Prostate gland (tissue), 2 donors: ENCODE results near the gene TAF4B.

Experiments used
- POLR2AphosphoS5 ChIP-seq: sonication (generic); formaldehyde crosslinking; IDR thresholded peaks from one replicate; pipeline ENCODE4 v1.6.1; 2017; ENCODE audit warnings: antibody characterized with exemption
- TF ChIP-seq, protein P1 (sequence below), 4 experiments: fragments of 200-600 bp in 2 of 4; fragments of 450-650 bp in 2 of 4; sonication (generic) in 2 of 4; IDR thresholded peaks; 1 replicate in 3 of 4; 2 replicates in 1 of 4; pipeline ENCODE4 v1.5.1; 2016 to 2019; ENCODE audit warnings: antibody characterized with exemption in 4 of 4, mild to moderate bottlenecking in 2 of 4, moderate library complexity in 2 of 4

DNA sequence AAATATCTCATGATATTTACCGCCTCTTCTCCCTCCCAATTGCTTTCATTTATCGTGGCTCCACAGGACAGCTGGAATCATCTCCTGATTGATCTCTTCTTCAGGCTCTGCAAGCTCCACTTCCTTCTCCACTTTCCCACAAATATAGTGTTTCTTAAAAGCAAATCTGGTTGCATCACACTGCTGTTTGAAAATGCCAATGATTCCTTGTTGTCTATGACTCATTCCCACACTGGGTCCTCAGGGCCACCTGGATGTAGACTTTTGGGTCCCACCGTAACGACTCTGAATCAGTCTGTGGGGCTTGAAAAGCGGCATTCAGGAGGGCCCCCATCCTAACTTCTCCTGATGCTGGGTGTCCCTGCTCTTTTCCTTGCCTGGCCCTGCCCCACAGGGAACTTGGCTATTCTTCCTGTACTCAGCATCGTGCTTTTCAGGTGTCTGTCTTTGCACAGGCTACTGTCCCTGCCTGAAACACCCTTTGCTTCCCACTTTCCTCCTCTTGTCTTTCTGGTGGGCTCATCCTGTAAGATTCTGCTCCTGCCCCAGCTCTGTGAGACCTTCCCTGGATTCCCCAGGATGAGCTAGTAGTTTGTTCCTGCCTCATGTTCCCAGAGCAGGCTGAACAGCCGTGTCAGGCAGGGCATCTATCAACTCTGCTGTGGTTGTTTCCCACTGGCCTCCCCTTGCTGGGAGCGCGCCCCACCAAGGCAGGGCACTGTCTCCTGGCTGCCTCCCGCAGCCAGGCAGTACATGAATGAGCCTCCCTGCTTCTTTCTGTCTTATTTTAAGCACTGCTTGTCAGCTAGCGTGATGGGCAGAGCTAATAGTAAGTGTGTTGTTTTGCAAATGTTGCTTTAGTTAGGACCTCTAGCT lies 210.2 kb downstream of the TAF4B start:
- TF ChIP-seq, protein P1, sequence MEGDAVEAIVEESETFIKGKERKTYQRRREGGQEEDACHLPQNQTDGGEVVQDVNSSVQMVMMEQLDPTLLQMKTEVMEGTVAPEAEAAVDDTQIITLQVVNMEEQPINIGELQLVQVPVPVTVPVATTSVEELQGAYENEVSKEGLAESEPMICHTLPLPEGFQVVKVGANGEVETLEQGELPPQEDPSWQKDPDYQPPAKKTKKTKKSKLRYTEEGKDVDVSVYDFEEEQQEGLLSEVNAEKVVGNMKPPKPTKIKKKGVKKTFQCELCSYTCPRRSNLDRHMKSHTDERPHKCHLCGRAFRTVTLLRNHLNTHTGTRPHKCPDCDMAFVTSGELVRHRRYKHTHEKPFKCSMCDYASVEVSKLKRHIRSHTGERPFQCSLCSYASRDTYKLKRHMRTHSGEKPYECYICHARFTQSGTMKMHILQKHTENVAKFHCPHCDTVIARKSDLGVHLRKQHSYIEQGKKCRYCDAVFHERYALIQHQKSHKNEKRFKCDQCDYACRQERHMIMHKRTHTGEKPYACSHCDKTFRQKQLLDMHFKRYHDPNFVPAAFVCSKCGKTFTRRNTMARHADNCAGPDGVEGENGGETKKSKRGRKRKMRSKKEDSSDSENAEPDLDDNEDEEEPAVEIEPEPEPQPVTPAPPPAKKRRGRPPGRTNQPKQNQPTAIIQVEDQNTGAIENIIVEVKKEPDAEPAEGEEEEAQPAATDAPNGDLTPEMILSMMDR (IDR thresholded peaks at IDR 0.05) = no peak
- no peak for TF ChIP-seq POLR2AphosphoS5
